ENCODE measurements around the gene OR51V1.
A peak's percentile ranks its signal among the peaks of the same experiment; 100 is the strongest.
"Not testable (repeated sequence)": the region's sequence is repeated elsewhere in the genome, so short reads cannot be mapped to it uniquely, and the experiment has no call there.

OR51V1 gene, protein sequence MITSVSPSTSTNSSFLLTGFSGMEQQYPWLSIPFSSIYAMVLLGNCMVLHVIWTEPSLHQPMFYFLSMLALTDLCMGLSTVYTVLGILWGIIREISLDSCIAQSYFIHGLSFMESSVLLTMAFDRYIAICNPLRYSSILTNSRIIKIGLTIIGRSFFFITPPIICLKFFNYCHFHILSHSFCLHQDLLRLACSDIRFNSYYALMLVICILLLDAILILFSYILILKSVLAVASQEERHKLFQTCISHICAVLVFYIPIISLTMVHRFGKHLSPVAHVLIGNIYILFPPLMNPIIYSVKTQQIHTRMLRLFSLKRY

DNA sequence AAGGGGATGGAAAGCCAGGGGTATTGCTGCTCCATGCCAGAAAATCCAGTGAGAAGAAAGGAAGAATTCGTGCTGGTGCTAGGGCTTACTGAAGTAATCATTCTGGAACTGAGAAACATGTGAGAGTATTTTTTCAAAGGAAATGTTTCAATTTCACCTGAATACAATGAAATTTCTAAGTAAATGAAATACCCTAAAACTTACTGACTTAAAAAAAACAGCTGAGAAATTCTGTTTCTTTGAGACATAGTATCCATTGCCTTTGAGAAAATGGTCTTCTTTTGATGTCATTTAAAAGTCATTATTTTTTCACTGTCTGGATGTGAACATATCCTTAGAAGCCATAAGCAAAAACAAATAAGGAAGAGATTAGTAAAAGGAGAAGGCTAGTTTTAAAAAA lies at the start of gene OR51V1:
TSS of gene OR51V1 (minus strand) at position 101 of the 400 bp plus-strand sequence. CDS start at position 101, 0 bp downstream.
- no peak for DNase-seq (ENCODE audit: low read depth)
- no peak within 1 kb of the TSS for H3K4me3 ChIP-seq (replicated peaks; ENCODE audit: low read depth, low read length)
- no peak for TF ChIP-seq CTCF (IDR thresholded peaks at IDR 0.05; ENCODE audit: low read length, missing control alignments)

GRCh38 chr11:5249807-5250396 lies 49.4 kb upstream of the OR51V1 start, which contains the start of gene HBG1:
TSS of gene HBG1 (minus strand) at chr11:5249857. CDS start at chr11:5249804, 53 bp downstream.
- peak; percentile 29 for DNase-seq (ENCODE audit: low read depth)
- not testable (repeated sequence) for H3K4me3 ChIP-seq (replicated peaks; ENCODE audit: low read depth, low read length)

- not testable (repeated sequence) for DNase-seq (ENCODE audit: low read depth); H3K4me3 ChIP-seq (replicated peaks; ENCODE audit: low read depth, low read length)
Measured at GRCh38 chr11:5248498-5248897, 48.0 kb upstream of the OR51V1 start.

DNA sequence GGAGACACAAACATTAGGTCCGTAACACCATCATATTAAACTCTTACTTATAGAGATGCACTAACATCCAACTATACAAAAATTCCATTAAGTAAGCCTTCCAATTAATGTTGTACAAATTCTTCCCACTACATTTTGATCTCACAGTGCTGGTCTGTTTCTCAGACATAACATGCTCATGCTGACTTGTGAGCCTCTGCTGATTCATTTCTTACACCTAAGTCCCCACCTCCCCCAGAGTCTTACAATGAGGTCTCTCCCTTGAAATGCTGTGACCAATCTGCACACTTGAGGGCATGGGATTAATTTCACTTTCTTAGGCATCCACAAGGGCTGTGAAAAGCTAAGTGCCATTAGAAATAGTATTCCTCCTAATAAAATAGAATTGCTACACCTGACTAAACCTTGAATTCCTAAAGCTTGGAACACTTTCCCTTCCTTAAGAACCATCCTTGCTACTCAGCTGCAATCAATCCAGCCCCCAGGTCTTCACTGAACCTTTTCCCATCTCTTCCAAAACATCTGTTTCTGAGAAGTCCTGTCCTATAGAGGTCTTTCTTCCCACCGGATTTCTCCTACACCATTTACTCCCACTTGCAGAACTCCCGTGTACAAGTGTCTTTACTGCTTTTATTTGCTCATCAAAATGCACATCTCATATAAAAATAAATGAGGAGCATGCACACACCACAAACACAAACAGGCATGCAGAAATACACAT lies 47.1 kb upstream of the OR51V1 start:
- H3K4me3 ChIP-seq (replicated peaks; ENCODE audit: low read depth, low read length): no peak overlapping the region
- DNase-seq (ENCODE audit: low read depth): no peak
- TF ChIP-seq CTCF (IDR thresholded peaks at IDR 0.05; ENCODE audit: low read length, missing control alignments): no peak

DNA sequence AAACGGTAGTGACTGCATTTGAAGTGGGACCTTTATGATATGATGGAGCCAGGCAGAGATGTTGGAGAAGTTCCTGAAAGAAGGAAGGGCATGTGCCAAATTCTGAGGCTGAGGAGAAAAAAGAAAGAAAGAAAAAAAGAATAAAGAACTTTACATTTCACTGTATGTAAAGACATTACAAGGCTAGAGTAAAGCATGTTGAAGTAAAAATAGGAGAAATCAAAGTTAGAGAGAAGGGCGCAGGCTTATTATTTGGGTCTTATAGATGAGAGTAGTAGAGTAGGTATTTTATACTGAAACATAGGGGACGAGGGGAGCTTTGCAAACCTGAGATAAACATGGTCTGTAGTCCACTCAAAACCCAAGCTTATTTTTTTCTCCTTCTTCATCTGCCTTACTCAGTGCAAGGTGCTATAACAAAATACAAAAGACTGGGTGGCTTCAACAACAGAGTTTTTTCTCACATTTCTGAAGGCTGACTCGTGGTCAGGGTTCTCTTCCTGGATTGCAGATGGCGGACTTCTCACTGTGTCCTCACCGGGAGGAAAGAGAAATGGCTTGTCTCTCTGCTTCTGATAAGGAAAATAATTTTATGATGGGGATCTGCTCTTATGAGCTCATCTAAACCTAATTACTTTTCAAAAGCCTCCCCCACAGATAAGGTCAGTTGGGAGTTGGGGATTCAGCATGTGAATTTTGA lies 46.4 kb upstream of the OR51V1 start:
- no peak overlapping the region for H3K4me3 ChIP-seq (replicated peaks; ENCODE audit: low read depth, low read length)
- TF ChIP-seq CTCF (IDR thresholded peaks at IDR 0.05; ENCODE audit: low read length, missing control alignments): no peak
- DNase-seq (ENCODE audit: low read depth): no peak

DNA sequence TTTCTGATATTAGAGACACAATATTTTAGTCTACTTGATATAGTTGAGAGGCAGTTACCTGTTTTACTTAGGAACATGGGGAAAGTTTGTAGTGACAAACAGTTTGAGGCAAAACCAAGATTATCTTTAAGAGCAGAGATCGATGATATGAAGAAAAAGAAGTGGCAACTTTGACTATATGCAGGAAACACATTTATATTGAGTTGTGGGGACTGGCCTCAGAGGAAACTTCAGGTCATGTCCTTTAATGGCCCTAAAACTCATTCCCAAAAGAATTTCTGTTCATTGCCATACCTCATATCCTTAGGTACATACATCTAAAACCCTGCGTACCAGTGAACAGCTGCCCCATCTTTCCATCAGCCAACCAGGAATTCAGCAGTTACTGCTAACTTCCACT lies 44.7 kb upstream of the OR51V1 start:
- no peak for TF ChIP-seq CTCF (IDR thresholded peaks at IDR 0.05; ENCODE audit: low read length, missing control alignments)
- DNase-seq (ENCODE audit: low read depth): no peak
- no peak overlapping the region for H3K4me3 ChIP-seq (replicated peaks; ENCODE audit: low read depth, low read length)

- DNase-seq (ENCODE audit: low read depth): no peak
- H3K4me3 ChIP-seq (replicated peaks; ENCODE audit: low read depth, low read length): no peak overlapping the region
- no peak for TF ChIP-seq CTCF (IDR thresholded peaks at IDR 0.05; ENCODE audit: low read length, missing control alignments)
Measured at GRCh38 chr11:5243816-5244180, 43.3 kb upstream of the OR51V1 start.

Data from fibroblast of pulmonary artery (primary cell).